ENCODE measurements around the gene KRTAP10-11. TPM values are rescaled to one million over a fixed set of nuclear protein-coding genes. Genes with fewer than 3 reads are reported as not detected.
"Not testable (repeated sequence)": the region's sequence is repeated elsewhere in the genome, so short reads cannot be mapped to it uniquely, and the experiment has no call there.

Gene KRTAP10-11
- total and polyA plus RNA-seq, 12 donors, result not detected

GRCh38 chr21:44606495-44606894, 39.7 kb upstream of the KRTAP10-11 start:
- peaks cover 8% of the 10 kb centered on the region for H3K27me3 ChIP-seq
- TF ChIP-seq CTCF (IDR thresholded peaks at IDR 0.05) (no peak), POLR2A (IDR thresholded peaks at IDR 0.05) (no peak)
- intact Hi-C loops (cut with DNase I), result no loop called here
- DNase-seq, result no peak
- 67 to 76% (median 70%) methylated on average over 4 of the region's 4 CpGs for WGBS, 4 donors
- H3K4me3 ChIP-seq, result no peak overlapping the region
- no peaks in the 10 kb centered on the region for H3K36me3 ChIP-seq (replicated peaks in 1 of 2)
- H3K4me1 ChIP-seq (replicated peaks in 1 of 2), result no peaks in the 10 kb centered on the region
- H3K27ac ChIP-seq, result no peak overlapping the region
- H3K9me3 ChIP-seq (replicated peaks in 1 of 3), result no peaks in the 10 kb centered on the region

- no peak overlapping the region for H3K27ac ChIP-seq
- no peak for TF ChIP-seq POLR2A (IDR thresholded peaks at IDR 0.05)
- TF ChIP-seq CTCF (IDR thresholded peaks at IDR 0.05), result no peak
- H3K27me3 ChIP-seq, result no peaks in the 10 kb centered on the region
- intact Hi-C loops (cut with DNase I), result no loop called here
- no peaks in the 10 kb centered on the region for H3K4me1 ChIP-seq (replicated peaks in 1 of 2)
- DNase-seq, result no peak
- H3K9me3 ChIP-seq (replicated peaks in 1 of 3), result no peaks in the 10 kb centered on the region
- H3K36me3 ChIP-seq (replicated peaks in 1 of 2), result no peaks in the 10 kb centered on the region
- H3K4me3 ChIP-seq, result no peak overlapping the region
Measured at GRCh38 chr21:44609193-44609592, 37.0 kb upstream of the KRTAP10-11 start.

GRCh38 chr21:44610157-44610843, 35.9 kb upstream of the KRTAP10-11 start:
- H3K4me1 ChIP-seq (replicated peaks in 1 of 2); H3K27ac ChIP-seq; H3K27me3 ChIP-seq; intact Hi-C loops (cut with DNase I); DNase-seq; H3K9me3 ChIP-seq (replicated peaks in 1 of 3); H3K36me3 ChIP-seq (replicated peaks in 1 of 2); H3K4me3 ChIP-seq: not testable (repeated sequence)
- WGBS, 4 donors, result 86 to 91% (median 87%) methylated on average over 4 to 7 of the region's 7 CpGs

- intact Hi-C loops (cut with DNase I), result no loop called here
- WGBS, 4 donors, result 60 to 85% (median 76%) methylated on average over 3 to 4 of the region's 4 CpGs
- H3K27ac ChIP-seq, result no peak overlapping the region
- H3K9me3 ChIP-seq (replicated peaks in 1 of 3), result no peaks in the 10 kb centered on the region
- DNase-seq, result no peak
- H3K4me1 ChIP-seq (replicated peaks in 1 of 2), result no peaks in the 10 kb centered on the region
- no peaks in the 10 kb centered on the region for H3K36me3 ChIP-seq (replicated peaks in 1 of 2)
- TF ChIP-seq CTCF (IDR thresholded peaks at IDR 0.05) (no peak), POLR2A (IDR thresholded peaks at IDR 0.05) (no peak)
- no peaks in the 10 kb centered on the region for H3K27me3 ChIP-seq
- H3K4me3 ChIP-seq, result no peak overlapping the region
Measured at GRCh38 chr21:44611551-44611950, 34.7 kb upstream of the KRTAP10-11 start.

GRCh38 chr21:44612029-44612486, 34.2 kb upstream of the KRTAP10-11 start, which contains the start of gene KRTAP10-8:
KRTAP10-8 (plus strand) TSS chr21:44612079; CDS start chr21:44612101, 22 bp downstream.
- WGBS, 4 donors, result 68 to 91% (median 85%) methylated on average over 3 to 8 of the region's 8 CpGs
- no peak within 1 kb of the TSS for H3K27ac ChIP-seq
- TF ChIP-seq POLR2A (IDR thresholded peaks at IDR 0.05) (no peak), CTCF (IDR thresholded peaks at IDR 0.05) (no peak)

More at GRCh38 chr21:44612029-44612486, 34.2 kb upstream of the KRTAP10-11 start, which contains the start of gene KRTAP10-8:
- no peaks in the 10 kb centered on the region for H3K4me1 ChIP-seq (replicated peaks in 1 of 2)
- no peak within 1 kb of the TSS for H3K4me3 ChIP-seq
- no peaks in the 10 kb centered on the region for H3K27me3 ChIP-seq
- DNase-seq, result no peak
- H3K36me3 ChIP-seq (replicated peaks in 1 of 2), result no peaks in the 10 kb centered on the region
- no peaks in the 10 kb centered on the region for H3K9me3 ChIP-seq (replicated peaks in 1 of 3)
- intact Hi-C loops (cut with DNase I), result no loop called here

Data from adrenal gland (tissue), 12 donors.